ENCODE results near the gene UMODL1. TPM values are rescaled to one million over a fixed set of nuclear protein-coding genes. Genes with fewer than 3 reads are reported as not detected.

Gene UMODL1
- total RNA-seq, 1 experiment from 2014 or later, result not detected

DNA sequence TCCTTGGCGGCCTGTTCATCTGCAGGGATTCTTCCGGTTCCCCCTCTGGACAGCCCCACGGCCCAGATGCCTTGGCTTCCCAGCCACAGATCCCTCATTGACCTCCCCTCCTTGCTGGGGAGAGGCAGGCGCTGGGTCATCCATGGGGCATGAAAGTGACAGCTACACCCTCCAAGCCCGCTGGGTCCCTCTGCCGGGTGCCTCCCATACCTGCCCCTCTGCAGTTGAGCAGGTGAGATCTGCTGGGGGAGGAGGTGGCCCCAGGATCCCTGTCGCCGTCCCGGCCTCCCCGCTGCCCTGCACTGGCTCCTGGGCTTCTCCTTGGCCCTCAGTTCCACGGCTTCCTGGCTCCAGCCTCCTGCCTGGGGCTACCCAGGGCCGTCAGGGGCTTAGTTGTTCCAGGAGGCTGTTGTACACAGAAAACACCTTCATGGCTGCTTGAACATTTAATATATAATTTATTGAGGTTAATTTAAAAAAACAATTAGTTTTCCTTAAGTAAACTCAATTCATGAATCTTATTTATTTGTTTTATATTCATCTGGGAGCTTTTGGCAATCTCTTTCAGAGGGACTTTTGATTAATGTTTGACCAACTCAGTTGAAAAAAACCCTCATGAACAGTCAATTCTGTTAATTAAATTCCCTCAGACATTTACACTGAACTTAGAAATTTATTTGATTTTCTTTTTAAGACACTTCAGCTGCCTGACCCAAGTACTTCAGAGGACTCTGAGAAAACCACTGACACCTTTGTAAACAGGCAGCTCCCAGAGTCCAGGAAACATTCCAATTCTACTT lies 80.2 kb downstream of the UMODL1 start:
- no peaks in the 10 kb centered on the region for H3K27me3 ChIP-seq
- no peaks in the 10 kb centered on the region for H3K36me3 ChIP-seq
- H3K9me3 ChIP-seq, result no peaks in the 10 kb centered on the region
- no peak overlapping the region for H3K4me3 ChIP-seq
- no peak for DNase-seq

DNA sequence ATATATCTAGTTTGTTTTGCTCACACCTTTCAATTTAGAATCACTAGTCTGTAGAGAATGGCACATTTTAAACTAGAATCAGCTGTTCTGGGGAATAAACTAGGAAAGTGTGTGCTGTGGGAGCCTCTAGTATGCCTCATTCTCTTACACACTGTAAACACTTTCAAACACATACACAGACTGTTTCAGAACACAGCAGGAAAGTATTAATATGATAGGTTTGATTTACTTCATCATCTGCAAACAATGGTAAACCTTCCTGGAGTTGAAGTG lies 80.8 kb downstream of the UMODL1 start:
- DNase-seq, result no peak
- Histone ChIP-seq H3K4me3 (no peak overlapping the region), H3K9me3 (no peaks in the 10 kb centered on the region), H3K36me3 (no peaks in the 10 kb centered on the region), H3K27me3 (no peaks in the 10 kb centered on the region)

DNA sequence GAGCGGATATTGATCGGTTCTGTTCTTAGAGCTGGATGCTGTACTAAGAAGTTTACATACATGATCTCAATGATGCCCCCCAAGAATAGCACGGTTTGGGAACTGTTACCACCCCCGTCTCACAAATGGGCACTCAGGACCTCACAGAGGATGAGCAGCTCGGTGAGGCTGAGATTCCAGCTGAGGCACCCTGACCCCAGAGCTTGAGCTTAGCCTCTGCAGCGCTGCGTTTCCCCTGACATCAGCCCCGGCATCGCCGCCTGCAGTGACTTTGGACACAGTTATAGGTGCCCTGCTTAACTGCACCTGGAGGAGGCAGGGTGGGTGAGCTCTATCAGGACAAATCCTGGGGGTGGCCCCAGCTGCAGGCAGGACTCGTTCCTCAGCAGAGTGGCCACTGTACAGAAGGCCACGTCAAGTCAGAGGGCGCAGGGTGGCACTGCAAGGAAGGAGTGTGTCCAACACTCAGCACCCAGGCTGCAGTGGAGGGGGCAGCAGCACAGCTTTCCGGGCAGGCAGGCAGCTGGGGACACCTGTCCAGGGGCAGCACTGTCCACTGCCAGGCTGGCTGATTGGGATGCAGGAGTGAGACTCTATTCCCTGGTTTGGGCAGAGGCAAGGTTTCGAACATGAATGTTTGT lies 82.0 kb downstream of the UMODL1 start:
- no peaks in the 10 kb centered on the region for H3K27me3 ChIP-seq
- H3K36me3 ChIP-seq, result no peaks in the 10 kb centered on the region
- no peak for DNase-seq

DNA sequence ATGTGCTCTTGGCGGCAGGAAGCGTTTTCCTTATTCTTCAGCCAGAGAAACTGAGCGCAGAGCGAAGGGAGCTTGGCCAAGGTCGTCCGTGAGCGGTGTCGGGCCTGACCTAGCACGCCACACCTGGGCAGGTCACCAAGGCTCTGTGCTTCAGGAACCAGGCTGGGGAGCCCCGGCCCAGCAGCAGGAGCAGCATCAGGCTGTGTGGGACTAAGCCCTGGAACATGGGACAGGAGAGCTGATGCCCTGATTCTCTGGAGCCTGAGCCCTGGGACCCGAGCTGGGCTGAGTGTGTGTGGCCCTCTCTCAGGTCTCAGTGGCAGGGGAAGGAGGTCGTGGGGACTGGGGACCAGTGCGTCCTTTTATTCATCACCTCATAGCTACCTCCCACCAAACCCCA lies 82.6 kb downstream of the UMODL1 start:
- no peak overlapping the region for H3K4me3 ChIP-seq
- H3K9me3 ChIP-seq, result no peaks in the 10 kb centered on the region
- no peaks in the 10 kb centered on the region for H3K27me3 ChIP-seq
- no peak for DNase-seq
- no peaks in the 10 kb centered on the region for H3K36me3 ChIP-seq

More for the DNA sequence above, 82.0 kb downstream of the UMODL1 start:
- no peak overlapping the region for H3K4me3 ChIP-seq
- no peaks in the 10 kb centered on the region for H3K9me3 ChIP-seq

DNA sequence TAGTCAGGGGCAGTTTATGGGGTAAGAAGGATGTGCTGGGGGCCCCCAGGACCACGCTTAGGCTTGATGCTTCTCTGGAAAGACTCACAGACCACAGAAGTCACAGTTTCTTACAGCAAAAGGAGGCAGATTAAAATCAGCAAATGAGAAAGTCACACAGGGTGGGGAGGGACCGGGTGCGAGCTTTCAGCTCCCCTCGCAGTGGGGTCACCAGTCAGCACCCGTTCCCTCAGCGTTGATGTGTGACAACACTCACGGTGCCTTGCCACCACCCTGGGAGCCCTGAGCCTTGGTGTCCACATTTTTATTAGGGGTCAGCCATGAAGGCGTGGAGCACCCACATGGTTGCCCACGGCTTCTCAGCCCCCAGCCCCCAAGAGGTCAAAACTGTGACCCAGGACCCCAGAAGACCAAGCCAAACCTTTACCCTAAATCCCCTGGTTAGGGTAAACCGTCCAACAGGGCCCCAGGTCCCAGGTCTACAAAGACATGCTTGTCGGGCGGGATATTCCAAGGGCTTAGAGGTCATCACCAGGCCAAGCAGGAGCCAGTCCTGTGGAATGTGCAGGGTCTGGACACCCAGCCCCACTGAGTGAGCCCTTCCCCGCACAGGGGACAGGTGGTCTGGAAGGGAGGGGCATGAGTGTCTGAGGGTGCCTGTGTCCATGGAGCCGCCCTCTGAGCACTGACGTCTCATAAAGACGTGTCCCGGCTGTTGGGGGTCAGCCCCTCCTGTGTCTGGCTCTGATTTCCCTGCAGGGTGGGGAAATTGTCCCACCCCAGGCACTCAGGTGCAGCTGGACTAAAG lies 83.3 kb downstream of the UMODL1 start:
- no peak for DNase-seq
- H3K9me3 ChIP-seq, result no peaks in the 10 kb centered on the region
- H3K36me3 ChIP-seq, result no peaks in the 10 kb centered on the region
- H3K27me3 ChIP-seq, result no peaks in the 10 kb centered on the region
- no peak overlapping the region for H3K4me3 ChIP-seq

DNA sequence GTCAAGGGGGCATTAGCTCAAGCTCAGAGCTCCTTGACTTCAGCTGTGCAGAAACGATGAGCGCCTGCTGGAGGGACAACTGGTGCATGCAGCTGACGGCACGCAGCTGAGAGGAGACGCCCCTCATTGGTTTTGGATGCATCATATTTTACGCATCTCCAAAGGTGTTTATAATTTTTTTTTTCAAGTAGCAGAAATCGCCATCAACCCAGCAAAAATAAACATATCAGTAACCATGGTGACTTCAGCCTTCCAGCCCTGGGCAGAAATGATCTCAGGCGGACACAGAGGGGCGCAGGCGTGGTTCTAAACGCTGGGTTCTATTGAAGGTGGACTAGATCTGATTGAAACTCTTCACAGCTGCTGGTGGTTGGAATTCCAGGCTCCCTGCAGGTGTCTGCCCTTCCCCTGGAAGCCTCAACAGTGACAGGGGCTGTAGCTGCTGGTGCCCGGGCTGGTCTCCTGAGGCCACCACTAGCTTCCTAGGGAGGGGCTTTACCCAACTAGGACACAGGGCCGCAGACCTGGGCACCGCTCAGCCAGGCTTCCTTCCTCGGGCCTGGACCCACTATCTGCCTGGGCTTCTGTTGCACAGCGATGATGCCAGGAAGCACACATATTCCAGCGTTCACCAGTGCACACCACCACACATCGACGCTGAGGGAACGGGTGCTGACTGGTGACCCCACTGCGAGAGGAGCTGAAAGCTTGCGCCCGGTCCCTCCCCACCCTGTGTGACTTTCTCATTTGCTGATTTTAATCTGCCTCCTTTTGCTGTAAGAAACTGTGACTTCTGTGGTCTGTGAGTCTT lies 84.1 kb downstream of the UMODL1 start:
- H3K36me3 ChIP-seq, result no peaks in the 10 kb centered on the region
- no peaks in the 10 kb centered on the region for H3K9me3 ChIP-seq
- no peaks in the 10 kb centered on the region for H3K27me3 ChIP-seq
- no peak for DNase-seq
- H3K4me3 ChIP-seq, result no peak overlapping the region

DNA sequence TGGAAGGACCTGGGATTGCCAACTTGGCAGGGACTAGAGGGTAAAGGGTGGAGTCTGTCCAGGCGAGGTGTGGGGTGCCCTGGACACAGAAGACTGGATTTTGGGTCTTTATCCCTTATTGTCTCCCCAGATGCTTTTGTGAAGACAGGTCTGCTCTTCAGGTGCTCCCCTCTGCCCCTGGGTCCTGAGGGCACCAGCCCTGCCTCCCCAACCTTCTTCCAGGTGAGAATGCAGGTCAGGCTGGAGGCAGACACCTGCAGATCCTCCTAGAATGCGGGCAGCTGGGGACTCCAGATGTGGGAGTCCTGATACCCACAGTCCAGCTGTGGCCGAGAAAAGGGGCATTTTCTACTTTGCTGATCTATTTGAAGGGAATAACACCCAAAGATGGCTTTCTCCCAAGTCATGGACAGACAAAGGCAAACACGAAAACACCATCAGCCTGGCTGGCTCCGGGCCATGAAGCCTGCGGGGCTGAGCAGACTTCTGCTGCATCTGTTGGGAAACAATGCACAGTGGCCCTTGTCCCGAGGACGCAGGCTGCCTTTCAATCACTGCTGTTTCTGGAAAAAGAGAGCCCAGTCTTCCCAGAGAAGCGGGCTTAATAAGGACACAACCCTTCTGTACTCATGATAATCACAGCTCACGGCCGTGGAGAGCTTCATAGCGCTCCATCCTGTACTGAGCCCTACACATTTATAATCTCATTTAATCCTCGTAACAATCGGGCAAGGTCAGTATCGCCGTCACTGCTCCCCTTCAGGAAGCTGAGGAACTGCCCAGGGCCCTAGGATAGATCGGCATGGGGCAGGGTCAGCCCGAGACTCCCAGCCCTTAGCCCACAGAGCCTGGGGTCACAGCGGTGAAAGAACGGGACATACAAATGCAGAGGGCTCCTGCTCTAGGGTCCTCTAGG lies 85.8 kb downstream of the UMODL1 start:
- Histone ChIP-seq H3K36me3 (no peaks in the 10 kb centered on the region), H3K9me3 (no peaks in the 10 kb centered on the region), H3K27me3 (no peaks in the 10 kb centered on the region), H3K4me3 (no peak overlapping the region)
- no peak for DNase-seq

DNA sequence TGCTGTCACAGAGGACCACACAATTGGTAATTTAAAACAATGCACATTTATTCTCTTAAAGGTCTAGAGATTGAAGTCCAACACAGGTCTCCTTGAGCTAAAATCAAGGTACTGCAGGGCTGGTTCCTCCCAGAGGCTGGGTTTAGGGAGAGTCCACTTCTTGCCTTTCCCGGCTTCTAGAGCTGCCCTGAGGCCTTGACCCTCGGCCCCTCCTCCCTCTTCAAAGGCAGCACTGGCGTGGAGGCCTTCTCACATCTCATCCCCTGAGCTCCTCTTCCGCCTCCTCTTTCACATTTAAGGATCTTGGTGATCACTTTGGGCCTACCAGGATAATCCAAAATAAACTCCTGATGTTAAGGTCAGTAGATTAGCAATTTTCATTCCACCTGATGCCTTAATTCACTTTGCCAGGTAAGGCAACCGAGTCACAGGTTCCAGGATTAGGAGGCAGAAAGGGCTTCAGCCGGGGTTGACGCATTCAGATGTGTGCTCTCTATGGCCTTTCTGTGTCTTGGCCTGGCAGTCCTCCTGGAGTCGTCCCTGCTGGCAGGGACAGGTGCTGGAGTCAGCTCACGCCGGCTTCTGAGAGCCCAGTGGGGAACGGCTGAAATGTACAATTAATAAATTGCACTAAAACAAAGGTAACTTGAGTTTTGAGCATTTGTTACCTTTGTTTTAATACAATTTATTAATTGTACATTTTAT lies 86.6 kb downstream of the UMODL1 start:
- no peaks in the 10 kb centered on the region for H3K27me3 ChIP-seq
- no peak overlapping the region for H3K4me3 ChIP-seq
- no peaks in the 10 kb centered on the region for H3K36me3 ChIP-seq
- no peak for DNase-seq
- no peaks in the 10 kb centered on the region for H3K9me3 ChIP-seq

DNA sequence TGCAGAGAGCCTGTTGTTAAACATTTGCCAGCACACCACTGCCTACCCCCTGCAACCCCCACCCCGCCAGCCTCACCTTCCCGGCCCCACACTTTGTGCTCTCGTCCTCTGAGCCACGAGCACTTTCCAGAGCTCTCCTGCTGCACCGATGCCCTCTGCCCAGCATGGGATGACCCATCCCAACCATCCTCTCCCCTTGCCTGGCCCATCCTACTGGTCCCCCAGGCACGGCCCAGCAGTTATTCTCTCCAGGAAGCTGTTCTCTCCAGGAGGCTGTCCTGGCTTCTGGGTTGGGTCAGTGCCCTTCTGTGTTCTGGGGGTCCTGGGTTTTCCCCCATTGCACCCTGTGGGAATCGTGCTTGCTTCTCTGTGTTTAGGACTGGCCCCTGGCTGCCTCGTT lies 87.7 kb downstream of the UMODL1 start:
- DNase-seq, result no peak
- Histone ChIP-seq H3K36me3 (no peaks in the 10 kb centered on the region), H3K9me3 (no peaks in the 10 kb centered on the region), H3K27me3 (no peaks in the 10 kb centered on the region), H3K4me3 (no peak overlapping the region)

DNA sequence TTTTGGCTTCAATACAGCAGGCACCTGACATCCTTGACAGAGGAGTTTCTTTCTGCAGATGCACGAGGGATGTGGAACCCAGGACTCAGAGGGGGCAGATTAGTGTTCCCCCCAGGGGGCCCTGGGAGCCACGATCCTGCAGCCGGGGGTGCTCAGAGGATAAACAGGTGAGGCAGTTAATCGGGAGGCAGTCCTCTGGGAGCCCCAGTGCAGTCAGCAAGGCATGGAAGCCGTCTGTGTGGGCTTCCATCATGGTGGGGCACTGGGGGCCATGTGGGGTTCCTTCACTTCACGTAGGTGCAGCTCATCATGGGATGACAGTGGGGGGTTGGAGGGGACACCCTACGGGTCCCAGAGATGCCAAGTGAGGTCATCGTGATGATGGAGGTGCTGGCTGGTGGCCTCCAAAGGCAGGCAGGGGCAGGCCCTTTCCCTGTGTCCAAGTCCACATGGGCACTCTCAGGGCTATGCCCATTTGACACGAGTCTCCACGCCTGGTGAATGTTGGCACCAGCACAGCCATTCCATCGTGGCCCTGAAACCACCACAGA lies 88.5 kb downstream of the UMODL1 start:
- DNase-seq, result no peak
- H3K36me3 ChIP-seq, result no peaks in the 10 kb centered on the region
- no peak overlapping the region for H3K4me3 ChIP-seq
- H3K9me3 ChIP-seq, result no peaks in the 10 kb centered on the region
- H3K27me3 ChIP-seq, result no peaks in the 10 kb centered on the region

DNA sequence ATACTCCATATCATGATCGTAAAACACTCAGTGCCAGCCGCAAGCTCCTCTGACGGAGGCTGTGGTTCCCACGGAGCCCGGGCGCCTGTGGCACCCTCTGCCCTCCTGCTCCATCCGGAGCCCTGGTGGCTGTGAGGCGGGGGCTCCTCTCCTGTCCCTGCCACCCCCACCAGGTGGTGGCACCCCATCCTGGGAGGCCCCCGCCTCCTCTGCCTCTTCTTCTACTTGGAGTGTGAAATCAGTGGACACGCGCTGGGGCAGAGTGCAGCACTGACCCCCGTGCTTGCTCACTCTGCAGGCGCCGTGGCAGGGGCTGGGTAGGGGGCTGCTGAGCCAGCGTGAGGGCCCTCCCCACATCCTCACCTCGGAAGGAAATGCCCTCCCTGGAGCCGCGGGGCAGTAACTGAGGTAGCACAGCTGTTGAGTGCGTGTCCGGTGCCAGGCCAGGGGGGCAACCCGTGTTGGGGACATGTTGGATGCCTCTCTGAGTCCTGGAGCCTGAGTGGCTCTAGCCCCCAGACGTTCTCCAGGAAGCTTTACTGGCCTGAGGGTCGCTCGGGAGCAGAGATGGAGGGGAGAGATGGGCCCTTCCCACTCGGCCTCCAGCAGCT lies 89.1 kb downstream of the UMODL1 start:
- Histone ChIP-seq H3K9me3 (no peaks in the 10 kb centered on the region), H3K36me3 (no peaks in the 10 kb centered on the region), H3K27me3 (no peaks in the 10 kb centered on the region; the same call in 1 of the 2 replicates), H3K4me3 (no peak overlapping the region)
- no peak for DNase-seq

DNA sequence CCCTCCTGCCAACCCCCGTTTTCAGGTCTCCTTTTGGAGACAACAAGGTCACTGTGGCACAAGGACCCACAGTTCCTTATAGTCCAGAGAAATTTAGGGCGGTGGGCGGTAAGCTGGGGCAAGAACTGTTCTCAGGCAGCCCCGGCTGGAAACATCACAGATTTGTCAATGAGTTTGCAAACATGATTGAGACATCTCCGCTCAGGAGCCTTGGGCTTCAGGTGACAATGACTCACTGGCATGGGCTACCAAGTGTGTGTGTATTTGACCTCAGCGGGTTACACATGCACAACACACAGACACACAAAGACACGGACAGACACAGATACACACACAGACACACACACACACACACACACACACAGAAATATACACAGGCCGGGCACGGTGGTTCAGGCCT lies 89.6 kb downstream of the UMODL1 start:
- no peak for DNase-seq
- Histone ChIP-seq H3K4me3 (no peak overlapping the region), H3K27me3 (no peaks in the 10 kb centered on the region; the same call in 1 of the 2 replicates), H3K36me3 (no peaks in the 10 kb centered on the region), H3K9me3 (no peaks in the 10 kb centered on the region)

DNA sequence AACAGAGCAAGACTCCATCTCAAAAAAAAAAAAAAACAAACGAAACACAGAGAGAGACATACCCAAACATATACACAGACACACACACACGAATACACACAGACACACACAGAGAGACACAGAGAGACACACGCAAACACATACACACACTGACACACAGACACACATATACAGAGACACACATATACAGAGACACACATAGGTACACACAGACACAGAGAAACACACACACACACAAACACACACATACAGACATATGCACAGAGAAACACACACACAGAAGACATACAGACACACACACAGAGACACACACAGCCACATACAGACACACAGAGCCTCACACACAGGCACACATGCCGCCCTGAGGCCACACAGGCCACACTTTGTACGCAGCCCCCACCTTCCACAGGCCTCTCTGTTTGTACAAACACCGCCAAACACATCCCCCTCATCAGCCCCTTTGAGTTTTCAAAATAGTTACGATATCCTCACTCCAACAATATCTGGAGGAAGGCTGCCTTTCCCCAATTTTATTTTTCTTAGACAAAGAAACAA lies 90.4 kb downstream of the UMODL1 start:
- H3K27me3 ChIP-seq, result no peaks in the 10 kb centered on the region; the same call in 1 of the 2 replicates
- no peaks in the 10 kb centered on the region for H3K36me3 ChIP-seq
- DNase-seq, result no peak
- no peak overlapping the region for H3K4me3 ChIP-seq
- H3K9me3 ChIP-seq, result no peaks in the 10 kb centered on the region

DNA sequence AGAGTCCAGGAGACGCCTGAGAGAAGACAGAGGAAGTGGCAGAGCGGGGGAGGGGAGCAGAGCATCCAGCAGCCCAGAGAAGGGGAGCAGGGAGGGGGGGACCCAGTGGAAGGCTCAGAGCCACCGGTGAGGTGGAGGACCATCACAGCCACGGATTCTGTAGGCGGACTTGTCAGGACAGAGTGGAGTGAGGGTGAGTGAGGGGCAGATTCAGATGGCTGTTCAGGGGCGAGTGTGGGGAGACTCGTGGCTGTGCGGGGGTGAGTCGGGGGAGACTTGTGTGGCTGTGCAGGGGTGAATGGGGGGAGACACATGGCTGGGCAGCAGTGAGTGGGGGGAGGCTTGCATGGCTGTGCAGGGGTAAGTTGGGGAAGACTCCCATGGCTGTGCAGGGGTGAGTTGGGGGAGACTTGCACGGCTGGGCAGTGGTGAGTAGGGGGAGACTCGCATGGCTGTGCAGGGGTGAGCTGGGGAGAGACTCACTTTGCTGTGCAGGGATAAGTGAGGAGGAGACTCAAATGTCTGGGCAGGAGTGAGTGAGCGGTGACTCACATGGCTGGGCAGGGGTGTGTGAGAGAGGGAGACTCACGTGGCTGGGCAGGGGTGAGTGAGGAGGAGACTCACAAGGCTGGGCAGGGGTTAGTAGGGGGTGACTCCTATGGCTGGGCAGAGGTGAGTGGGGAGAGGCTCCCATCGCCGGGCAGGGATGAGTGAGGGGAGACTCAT lies 91.0 kb downstream of the UMODL1 start:
- Histone ChIP-seq H3K9me3 (no peaks in the 10 kb centered on the region), H3K27me3 (no peaks in the 10 kb centered on the region; the same call in 1 of the 2 replicates), H3K36me3 (no peaks in the 10 kb centered on the region), H3K4me3 (no peak overlapping the region)
- no peak for DNase-seq

All from MG63 (cell line).